GM23338 (cell line): ENCODE measurements around the gene PFKP. TPM values are rescaled to one million over a fixed set of nuclear protein-coding genes. Genes with fewer than 3 reads are reported as not detected.

Experiments used
- ATAC-seq: fragments of 200-7000 bp; cut with Tn5 transposase; 3 replicates; pipeline ENCODE4 v1.9.1; 2020
- DNase-seq: peaks from one replicate; pipeline ENCODE4 v3.0.0-alpha.2; 2015; ENCODE audit warnings: low spot score
- H2AFZ ChIP-seq: fragments of 200-600 bp; sonication (generic); 2 replicates; pipeline ENCODE4 v1.8.0; 2016; ENCODE audit warnings: antibody characterized with exemption, mild to moderate bottlenecking, moderate library complexity
- H3F3A ChIP-seq: fragments of 200-600 bp; sonication (generic); replicated peaks from 2 replicates; pipeline ENCODE4 v1.8.0; 2017; ENCODE audit warnings: antibody characterized with exemption, mixed run types, low read depth
- H3K27ac ChIP-seq: fragments of 200-600 bp; sonication (generic); 2 replicates; pipeline ENCODE4 v1.6.1; 2016; ENCODE audit warnings: low read depth
- H3K27me3 ChIP-seq: fragments of 200-600 bp; sonication (generic); 2 replicates; pipeline ENCODE4 v1.8.0; 2016; ENCODE audit warnings: mild to moderate bottlenecking, mixed run types, moderate library complexity; ENCODE audit not compliant: insufficient read depth
- H3K36me3 ChIP-seq: fragments of 200-600 bp; sonication (generic); 2 replicates; pipeline ENCODE4 v1.8.0; 2016; ENCODE audit warnings: mild to moderate bottlenecking; ENCODE audit not compliant: insufficient read depth
- H3K4me1 ChIP-seq: fragments of 200-600 bp; sonication (generic); 2 replicates; pipeline ENCODE4 v1.8.0; 2016; ENCODE audit warnings: mild to moderate bottlenecking, moderate library complexity; ENCODE audit not compliant: insufficient read depth
- H3K4me2 ChIP-seq: fragments of 200-600 bp; sonication (generic); 2 replicates; pipeline ENCODE4 v1.7.1; 2017; ENCODE audit warnings: mixed run types
- H3K4me3 ChIP-seq: fragments of 200-600 bp; sonication (generic); 2 replicates; pipeline ENCODE4 v1.6.1; 2016; ENCODE audit warnings: mixed run types
- H3K79me2 ChIP-seq: fragments of 200-600 bp; sonication (generic); replicated peaks from 2 replicates; pipeline ENCODE4 v1.8.0; 2017; ENCODE audit warnings: mild to moderate bottlenecking; ENCODE audit not compliant: insufficient read depth
- H3K9me2 ChIP-seq: fragments of 200-600 bp; sonication (generic); 2 replicates; pipeline ENCODE4 v1.8.0; 2017; ENCODE audit not compliant: insufficient read depth
- H4K20me1 ChIP-seq: fragments of 200-600 bp; sonication (generic); replicated peaks from 2 replicates; pipeline ENCODE4 v1.8.0; 2017; ENCODE audit warnings: mild to moderate bottlenecking; ENCODE audit not compliant: insufficient read depth
- H3K27ac Mint-ChIP-seq: 2 replicates; pipeline ENCODE4 v1.8.0; 2020; ENCODE audit warnings: inconsistent platforms, mild to moderate bottlenecking, moderate library complexity, mixed read lengths
- H3K27me3 Mint-ChIP-seq: 3 replicates; pipeline ENCODE4 v1.8.0; 2022; ENCODE audit warnings: low read depth, mild to moderate bottlenecking, moderate library complexity, mixed read lengths, inconsistent platforms; ENCODE audit not compliant: insufficient read depth, poor library complexity
- H3K36me3 Mint-ChIP-seq: 3 replicates; pipeline ENCODE4 v1.8.0; 2021; ENCODE audit warnings: low read depth, mild to moderate bottlenecking, inconsistent platforms, moderate library complexity, mixed read lengths
- H3K4me1 Mint-ChIP-seq: 3 replicates; pipeline ENCODE4 v1.8.0; 2020; ENCODE audit warnings: mild to moderate bottlenecking, inconsistent platforms, mixed read lengths
- H3K4me3 Mint-ChIP-seq: 3 replicates; pipeline ENCODE4 v1.8.0; 2021; ENCODE audit warnings: moderate library complexity, mild to moderate bottlenecking, inconsistent platforms, mixed read lengths
- H3K9me3 Mint-ChIP-seq: 3 replicates; pipeline ENCODE4 v1.8.0; 2020; ENCODE audit warnings: moderate library complexity, mild to moderate bottlenecking, inconsistent platforms, mixed read lengths
- CREB1 ChIP-seq: fragments of 250-450 bp; sonication (Bioruptor Pico); IDR thresholded peaks from 2 replicates; pipeline ENCODE4 v1.5.0; 2020; ENCODE audit warnings: low read depth, mild to moderate bottlenecking, moderate library complexity
- CTCF ChIP-seq, 2 experiments: fragments of 200-600 bp in 1 of 2; sonication (generic) in 1 of 2; conservative IDR thresholded peaks; 2 replicates each; pipeline versions ENCODE4 v1.5.1 to v1.6.1; 2016 to 2017; ENCODE audit warnings: antibody characterized with exemption in 2 of 2, low read depth in 2 of 2, mild to moderate bottlenecking in 2 of 2, moderate library complexity in 1 of 2
- ETS1 ChIP-seq: IDR thresholded peaks from 2 replicates; pipeline ENCODE4 v1.6.1; 2016; ENCODE audit warnings: antibody characterized with exemption
- EZH2 ChIP-seq: fragments of 200-600 bp; sonication (generic); IDR thresholded peaks from one replicate; pipeline ENCODE4 v1.8.0; 2017; ENCODE audit warnings: antibody characterized with exemption, mild to moderate bottlenecking, low read depth; ENCODE audit not compliant: unreplicated experiment
- EZH2phosphoT487 ChIP-seq: fragments of 200-600 bp; sonication (generic); IDR thresholded peaks from one replicate; pipeline ENCODE4 v1.8.1; 2018; ENCODE audit warnings: antibody characterized with exemption; ENCODE audit not compliant: unreplicated experiment
- JUNB ChIP-seq: IDR thresholded peaks from one replicate; pipeline ENCODE4 v1.6.1; 2016; ENCODE audit warnings: antibody characterized with exemption; ENCODE audit not compliant: unreplicated experiment
- NANOG ChIP-seq: IDR thresholded peaks from 2 replicates; pipeline ENCODE4 v1.6.1; 2016; ENCODE audit warnings: antibody characterized with exemption, borderline replicate concordance
- POLR2AphosphoS5 ChIP-seq: IDR thresholded peaks from 2 replicates; pipeline ENCODE4 v1.6.1; 2016; ENCODE audit warnings: antibody characterized with exemption, low read depth
- REST ChIP-seq: IDR thresholded peaks from one replicate; pipeline ENCODE4 v1.6.1; 2018; ENCODE audit warnings: antibody characterized with exemption; ENCODE audit not compliant: unreplicated experiment
- STAT1 ChIP-seq: IDR thresholded peaks from one replicate; pipeline ENCODE4 v1.6.1; 2016; ENCODE audit warnings: antibody characterized with exemption; ENCODE audit not compliant: unreplicated experiment
- ZNF114 ChIP-seq: fragments of 250-450 bp; sonication (Bioruptor Pico); IDR thresholded peaks from 2 replicates; pipeline ENCODE4 v1.5.0; 2020; ENCODE audit warnings: mild to moderate bottlenecking, moderate library complexity
- ZNF331 ChIP-seq: fragments of 250-450 bp; sonication (Bioruptor Pico); IDR thresholded peaks from 2 replicates; pipeline ENCODE4 v1.5.0; 2020; ENCODE audit warnings: low read depth, mild to moderate bottlenecking, moderate library complexity
- ZNF462 ChIP-seq: fragments of 250-450 bp; sonication (Bioruptor Pico); IDR thresholded peaks from 2 replicates; pipeline ENCODE4 v1.5.0; 2020; ENCODE audit warnings: mild to moderate bottlenecking, moderate library complexity
- polyA plus RNA-seq: library from polyadenylated mRNA; unstranded; fragments of >200 nt; fragmentation: Nextera tagmentation; extraction: Ambion mirVana; gene quantifications from 2 replicates; pipeline ENCODE4 v1.2.1, GENCODE V29; 2016
- total RNA-seq: library from RNA; depleted of rRNA; stranded (reverse); fragments of >200 nt; shearing (Covaris generic); gene quantifications from 2 replicates; pipeline ENCODE4 v1.2.3, GENCODE V29; 2014

PFKP gene
- total and polyA plus RNA-seq, 2 experiments from 2014 or later: 56.3 to 120 TPM

- Histone ChIP-seq H3K4me3 (no peak overlapping the region), H3K9me2 (no peaks in the 10 kb centered on the region), H3K4me2 (no peak overlapping the region), H2AFZ (no peak overlapping the region), H3F3A (no peaks in the 10 kb centered on the region), H4K20me1 (peaks cover 11% of the 10 kb centered on the region; the same call in 1 of the 2 replicates), H3K79me2 (no peaks in the 10 kb centered on the region), H3K27me3 (no peaks in the 10 kb centered on the region), H3K36me3 (peaks cover 16% of the 10 kb centered on the region), H3K4me1 (no peaks in the 10 kb centered on the region), H3K27ac (no peak overlapping the region)
- peaks cover 5% of the 10 kb centered on the region for H3K27me3 Mint-ChIP-seq
- peaks cover 75% of the 10 kb centered on the region for H3K36me3 Mint-ChIP-seq
- no peak overlapping the region for H3K27ac Mint-ChIP-seq
- ATAC-seq (no peak), DNase-seq (no peak)
- no peaks in the 10 kb centered on the region for H3K9me3 Mint-ChIP-seq
- TF ChIP-seq CTCF (conservative IDR thresholded peaks at IDR 0.05; ENCODE audit: low read depth in 2 of 2) (no peak), EZH2phosphoT487 (no peak), ZNF331 (CRISPR knock-in tag) (no peak), CREB1 (CRISPR knock-in tag) (no peak), ETS1 (no peak), STAT1 (no peak), POLR2AphosphoS5 (no peak), ZNF114 (CRISPR knock-in tag) (no peak), EZH2 (no peak), REST (no peak), JUNB (no peak), ZNF462 (no peak), NANOG (no peak)
- H3K4me1 Mint-ChIP-seq: no peaks in the 10 kb centered on the region
- H3K4me3 Mint-ChIP-seq: no peak overlapping the region
Measured at GRCh38 chr10:3143366-3143765, 76.0 kb downstream of the PFKP start.
